GM12872 (cell line): ENCODE data around the gene ATP5ME.

Experiments
- CTCF ChIP-seq: IDR thresholded peaks from 3 replicates; pipeline ENCODE4 v1.5.1; 2011; ENCODE audit warnings: low read depth, mild to moderate bottlenecking, low read length, moderate library complexity; ENCODE audit not compliant: insufficient read depth

The ATP5ME gene

DNA sequence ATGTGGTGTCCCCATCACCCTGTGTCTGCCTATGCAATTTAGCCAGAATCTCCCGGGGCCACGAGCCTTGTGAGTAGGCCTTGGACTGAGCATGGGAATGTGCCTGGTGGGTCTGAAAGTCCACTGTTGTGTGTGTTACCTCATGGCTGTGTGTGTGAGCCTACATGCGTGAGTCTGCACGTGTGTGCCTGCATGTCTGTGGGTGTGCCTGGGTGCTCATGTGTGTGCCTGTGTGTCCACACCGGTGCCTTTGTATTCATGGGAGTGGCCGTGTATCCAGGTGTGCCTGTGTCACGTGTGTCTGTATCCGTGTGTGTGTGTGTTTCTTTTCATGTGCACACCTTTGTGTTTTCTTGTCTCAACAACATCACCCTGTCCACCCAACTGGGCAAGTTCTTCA lies 14.2 kb downstream of the ATP5ME start:
- no peak for TF ChIP-seq CTCF

- no peak for TF ChIP-seq CTCF
Measured at GRCh38 chr4:658681-659667, 15.1 kb downstream of the ATP5ME start.

DNA sequence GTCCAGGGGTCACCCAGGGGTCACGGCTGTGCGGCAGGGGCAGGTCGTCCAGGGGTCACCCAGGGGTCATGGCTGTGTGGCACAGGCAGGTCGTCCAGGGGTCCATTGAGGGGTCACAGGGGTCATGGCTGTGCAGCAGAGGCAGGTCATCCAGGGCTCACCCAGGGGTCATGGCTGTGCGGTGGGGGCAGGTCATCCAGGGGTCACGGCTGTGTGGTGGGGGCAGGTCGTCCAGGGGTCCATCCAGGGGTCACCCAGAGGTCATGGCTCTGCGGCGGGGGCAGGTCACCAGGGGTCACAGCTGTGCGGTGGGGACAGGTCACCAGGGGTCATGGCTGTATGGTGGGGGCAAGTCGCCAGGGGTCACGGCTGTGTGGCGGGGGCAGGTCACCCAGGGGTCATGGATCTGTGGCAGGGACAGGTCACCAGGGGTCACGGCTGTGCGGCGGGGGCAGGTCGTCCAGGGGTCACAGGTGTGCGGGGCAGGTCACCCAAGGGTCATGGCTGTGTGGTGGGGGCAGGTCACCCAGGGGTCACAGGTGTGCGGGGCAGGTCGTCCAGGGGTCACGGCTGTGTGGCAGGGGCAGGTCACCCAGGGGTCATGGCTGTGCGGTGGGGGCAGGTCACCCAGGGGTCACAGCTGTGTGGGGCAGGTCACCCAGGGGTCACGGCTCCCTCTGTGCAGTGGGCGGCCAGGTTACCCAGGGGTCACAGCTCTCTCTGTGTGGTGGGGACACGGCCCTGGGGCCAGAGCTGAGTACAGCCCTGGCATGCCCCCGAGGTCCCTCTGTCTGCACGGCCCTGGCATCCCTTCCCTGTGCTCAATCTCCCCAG lies 16.0 kb downstream of the ATP5ME start:
- TF ChIP-seq CTCF = no peak

DNA sequence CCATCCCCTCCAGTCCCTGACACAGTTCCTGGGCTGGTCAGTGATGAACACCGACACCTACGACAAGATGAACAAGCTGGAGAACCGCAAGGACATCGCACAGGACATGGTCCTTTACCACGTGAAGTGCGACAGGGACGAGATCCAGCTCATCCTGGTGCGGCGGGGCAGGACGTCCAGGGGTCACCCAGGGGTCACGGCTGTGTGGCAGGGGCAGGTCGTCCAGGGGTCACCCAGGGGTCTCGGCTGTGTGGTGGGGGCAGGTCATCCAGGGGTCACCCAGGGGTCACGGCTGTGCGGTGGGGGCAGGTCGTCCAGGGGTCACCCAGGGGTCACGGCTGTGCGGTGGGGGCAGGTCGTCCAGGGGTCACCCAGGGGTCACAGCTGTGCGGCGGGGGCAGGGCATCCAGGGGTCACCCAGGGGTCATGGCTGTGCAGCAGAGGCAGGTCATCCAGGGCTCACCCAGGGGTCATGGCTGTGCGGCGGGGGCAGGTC lies 16.7 kb downstream of the ATP5ME start:
- no peak for TF ChIP-seq CTCF

GRCh38 chr4:656436-657337 lies 17.4 kb downstream of the ATP5ME start:
- TF ChIP-seq CTCF = no peak

DNA sequence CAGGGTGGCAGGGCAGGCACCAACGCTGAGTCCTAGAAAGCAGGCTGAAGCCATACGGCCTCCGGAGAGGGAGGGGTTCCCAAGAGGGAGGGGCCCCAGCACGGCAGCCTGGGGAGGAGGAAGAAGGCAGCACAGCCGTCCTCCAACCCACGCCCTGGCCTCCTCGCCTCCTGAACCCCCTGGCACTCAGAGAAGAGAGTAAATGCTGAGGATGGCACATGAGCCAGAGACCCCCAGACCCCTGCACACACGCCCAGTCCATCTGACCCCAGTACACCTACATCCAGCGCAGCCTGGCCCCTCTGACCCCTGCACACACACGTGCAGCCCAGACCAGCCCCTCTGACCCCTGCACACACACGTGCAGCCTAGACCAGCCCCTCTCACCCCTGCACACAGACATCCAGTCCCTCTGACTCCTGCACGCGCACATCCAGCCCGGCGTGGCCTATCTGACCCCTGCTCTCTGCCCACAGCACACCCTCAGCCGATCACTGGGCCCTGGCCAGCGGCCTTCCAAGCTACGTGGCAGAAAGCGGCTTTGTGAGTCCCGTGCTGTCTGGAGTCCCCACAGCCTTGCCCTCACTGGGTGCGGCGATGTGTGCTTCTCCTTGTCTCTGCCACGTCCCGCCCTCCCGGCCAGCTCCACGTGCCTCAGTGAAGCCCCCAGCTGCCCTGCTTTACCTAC lies 18.5 kb downstream of the ATP5ME start:
- TF ChIP-seq CTCF = no peak
